Fibroblast of lung (primary cell): ENCODE data around the gene PGAP2. TPM values are rescaled to one million over a fixed set of nuclear protein-coding genes. Genes with fewer than 3 reads are reported as not detected.
A peak's percentile ranks its signal among the peaks of the same experiment; 100 is the strongest.

Experiments used
- DNase-seq, 2 donors: peaks; one replicate each; pipeline versions ENCODE4 v3.0.0 to v3.0.0-alpha.2; 2010; ENCODE audit warnings: low read depth in 2 of 2
- H2AFZ ChIP-seq: 2 replicates; pipeline ENCODE4 v1.5.1; 2012; ENCODE audit warnings: low read length, control low read depth, inconsistent platforms
- H3K27ac ChIP-seq: 2 replicates; pipeline ENCODE4 v1.5.1; 2011; ENCODE audit warnings: low read length, control low read depth; ENCODE audit not compliant: insufficient read depth
- H3K27me3 ChIP-seq: 2 replicates; pipeline ENCODE4 v1.5.1; 2011; ENCODE audit warnings: mild to moderate bottlenecking, low read length; ENCODE audit not compliant: control insufficient read depth, insufficient read depth
- H3K36me3 ChIP-seq: 2 replicates; pipeline ENCODE4 v1.5.1; 2011; ENCODE audit warnings: low read length; ENCODE audit not compliant: control insufficient read depth, insufficient read depth
- H3K4me1 ChIP-seq: 2 replicates; pipeline ENCODE4 v1.5.1; 2011; ENCODE audit warnings: low read length; ENCODE audit not compliant: control insufficient read depth, insufficient read depth; ENCODE audit errors: extremely low read depth
- H3K4me2 ChIP-seq: 2 replicates; pipeline ENCODE4 v1.5.1; 2011; ENCODE audit warnings: low read length, control low read depth; ENCODE audit not compliant: insufficient read depth; ENCODE audit errors: extremely low read depth
- H3K4me3 ChIP-seq, 4 experiments: fragments of 200-600 bp in 1 of 4; sonication (generic) in 1 of 4; replicated peaks in 1 of 4; 2 replicates each; pipeline ENCODE4 v1.5.1; 2011 to 2016; ENCODE audit warnings: low read length in 4 of 4, low read depth in 3 of 4, mild to moderate bottlenecking in 3 of 4, control low read depth in 2 of 4, inconsistent platforms in 1 of 4, mixed read lengths in 1 of 4; ENCODE audit not compliant: insufficient read depth in 1 of 4; ENCODE audit errors: control extremely low read depth in 1 of 4
- H3K79me2 ChIP-seq: 2 replicates; pipeline ENCODE4 v1.5.1; 2012; ENCODE audit warnings: mild to moderate bottlenecking, low read length, inconsistent platforms; ENCODE audit not compliant: control insufficient read depth, insufficient read depth
- H3K9ac ChIP-seq: 2 replicates; pipeline ENCODE4 v1.5.1; 2011; ENCODE audit warnings: mild to moderate bottlenecking, low read length, control low read depth; ENCODE audit not compliant: insufficient read depth
- H3K9me3 ChIP-seq: 2 replicates; pipeline ENCODE4 v1.5.1; 2012; ENCODE audit warnings: low read depth, low read length; ENCODE audit not compliant: control insufficient read depth, insufficient read depth
- H4K20me1 ChIP-seq: 2 replicates; pipeline ENCODE4 v1.5.1; 2011; ENCODE audit warnings: low read length; ENCODE audit not compliant: control insufficient read depth, insufficient read depth; ENCODE audit errors: extremely low read depth
- EZH2 ChIP-seq: IDR thresholded peaks from 2 replicates; pipeline ENCODE4 v1.5.1; 2012; ENCODE audit warnings: low read length, control low read depth, mild to moderate bottlenecking; ENCODE audit errors: missing control alignments
- polyA plus RNA-seq, 2 donors: library from polyadenylated mRNA; depleted of rRNA in 1 of 2; stranded (reverse) in 1 of 2; unstranded in 1 of 2; fragments of >200 nt; gene quantifications; 2 replicates each; pipeline ENCODE4 v1.2.1, GENCODE V29; 2011 to 2012; ENCODE audit warnings: missing spikeins in 1 of 2
- total RNA-seq: library from RNA; depleted of rRNA; stranded (reverse); fragments of >200 nt; gene quantifications from 2 replicates; pipeline ENCODE4 v1.2.1, GENCODE V29; 2014
- TF ChIP-seq, protein P1 (sequence below), 2 donors: IDR thresholded peaks in 1 of 2; conservative IDR thresholded peaks in 1 of 2; 1 replicate in 1 of 2; 2 replicates in 1 of 2; pipeline ENCODE4 v1.5.1; 2011 to 2012; ENCODE audit warnings: low read length in 2 of 2, control low read depth in 1 of 2, inconsistent platforms in 1 of 2, low read depth in 1 of 2, mild to moderate bottlenecking in 1 of 2

PGAP2 gene
- total and polyA plus RNA-seq, 2 donors (not counting 1 experiment from before 2014, with no cell fraction given): 12.4 to 12.8 TPM

GRCh38 chr11:3767536-3767935, 40.8 kb upstream of the PGAP2 start:
- Histone ChIP-seq H3K4me2 (no peak overlapping the region), H3K9ac (no peak overlapping the region), H3K36me3 (peaks cover 8% of the 10 kb centered on the region), H3K4me1 (no peaks in the 10 kb centered on the region), H3K79me2 (no peaks in the 10 kb centered on the region), H3K4me3 (no peak overlapping the region), H3K27me3 (no peaks in the 10 kb centered on the region), H4K20me1 (no peaks in the 10 kb centered on the region), H3K27ac (no peak overlapping the region), H3K9me3 (no peaks in the 10 kb centered on the region), H2AFZ (no peak overlapping the region)
- TF ChIP-seq EZH2: no peak
- TF ChIP-seq, protein P1, sequence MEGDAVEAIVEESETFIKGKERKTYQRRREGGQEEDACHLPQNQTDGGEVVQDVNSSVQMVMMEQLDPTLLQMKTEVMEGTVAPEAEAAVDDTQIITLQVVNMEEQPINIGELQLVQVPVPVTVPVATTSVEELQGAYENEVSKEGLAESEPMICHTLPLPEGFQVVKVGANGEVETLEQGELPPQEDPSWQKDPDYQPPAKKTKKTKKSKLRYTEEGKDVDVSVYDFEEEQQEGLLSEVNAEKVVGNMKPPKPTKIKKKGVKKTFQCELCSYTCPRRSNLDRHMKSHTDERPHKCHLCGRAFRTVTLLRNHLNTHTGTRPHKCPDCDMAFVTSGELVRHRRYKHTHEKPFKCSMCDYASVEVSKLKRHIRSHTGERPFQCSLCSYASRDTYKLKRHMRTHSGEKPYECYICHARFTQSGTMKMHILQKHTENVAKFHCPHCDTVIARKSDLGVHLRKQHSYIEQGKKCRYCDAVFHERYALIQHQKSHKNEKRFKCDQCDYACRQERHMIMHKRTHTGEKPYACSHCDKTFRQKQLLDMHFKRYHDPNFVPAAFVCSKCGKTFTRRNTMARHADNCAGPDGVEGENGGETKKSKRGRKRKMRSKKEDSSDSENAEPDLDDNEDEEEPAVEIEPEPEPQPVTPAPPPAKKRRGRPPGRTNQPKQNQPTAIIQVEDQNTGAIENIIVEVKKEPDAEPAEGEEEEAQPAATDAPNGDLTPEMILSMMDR (conservative IDR thresholded peaks at IDR 0.05 in 1 of 2, IDR thresholded peaks at IDR 0.05 in 1 of 2; ENCODE audit: low read depth in 1 of 2, low read length in 2 of 2): no peak
- no peak for DNase-seq

- H3K9ac ChIP-seq: no peak overlapping the region
- no peaks in the 10 kb centered on the region for H3K9me3 ChIP-seq
- no peaks in the 10 kb centered on the region for H3K27me3 ChIP-seq
- H3K79me2 ChIP-seq: no peaks in the 10 kb centered on the region
- no peak overlapping the region for H3K27ac ChIP-seq
- H2AFZ ChIP-seq: no peak overlapping the region
- no peak for DNase-seq
- H4K20me1 ChIP-seq: no peaks in the 10 kb centered on the region
- no peak for TF ChIP-seq EZH2
- TF ChIP-seq, protein P1 (conservative IDR thresholded peaks at IDR 0.05 in 1 of 2, IDR thresholded peaks at IDR 0.05 in 1 of 2; ENCODE audit: low read depth in 1 of 2, low read length in 2 of 2): no peak
- peaks cover 3% of the 10 kb centered on the region for H3K36me3 ChIP-seq
- H3K4me2 ChIP-seq: no peak overlapping the region
- no peaks in the 10 kb centered on the region for H3K4me1 ChIP-seq
- no peak overlapping the region for H3K4me3 ChIP-seq
Observed at GRCh38 chr11:3773180-3773579, 35.2 kb upstream of the PGAP2 start.

DNA sequence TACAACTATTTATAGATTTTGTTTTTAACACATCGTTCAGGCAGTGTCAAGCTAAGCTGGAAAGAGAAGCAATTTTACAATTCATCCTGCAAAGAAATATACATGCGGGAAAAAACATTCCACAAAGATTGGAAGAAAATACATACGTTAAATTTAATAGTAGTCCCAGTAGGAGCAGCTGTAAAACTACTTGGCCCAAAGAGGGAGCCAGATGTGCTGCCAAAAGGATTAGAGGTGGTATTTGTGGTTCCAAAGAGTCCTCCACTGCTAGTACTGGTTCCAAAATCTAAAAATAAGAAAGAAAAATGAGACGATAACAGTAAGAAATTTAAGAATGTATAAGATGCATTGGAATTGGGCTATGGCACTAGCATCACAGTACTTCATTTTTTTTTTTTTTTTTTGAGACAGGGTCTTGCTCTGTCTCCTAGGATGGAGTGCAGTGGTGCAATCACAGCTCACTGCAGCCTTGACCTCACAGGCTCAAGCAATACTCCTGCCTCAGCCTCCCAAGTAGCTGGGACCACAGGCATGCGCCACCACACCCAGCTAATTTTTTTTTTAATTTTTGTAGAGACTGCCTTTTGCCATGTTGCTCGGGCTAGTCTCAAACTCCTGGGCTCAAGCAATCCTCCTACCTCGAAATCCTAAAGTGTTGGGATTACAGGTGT, 32.5 kb upstream of the PGAP2 start:
- Histone ChIP-seq H3K27me3 (no peaks in the 10 kb centered on the region), H3K4me3 (no peak overlapping the region), H3K9ac (no peak overlapping the region), H2AFZ (no peak overlapping the region), H3K4me2 (no peak overlapping the region), H3K36me3 (peaks cover 9% of the 10 kb centered on the region), H3K9me3 (no peaks in the 10 kb centered on the region), H4K20me1 (no peaks in the 10 kb centered on the region), H3K27ac (no peak overlapping the region), H3K4me1 (no peaks in the 10 kb centered on the region), H3K79me2 (peaks cover 16% of the 10 kb centered on the region)
- DNase-seq: peak in 1 of 2 donors; percentile 42
- no peak for TF ChIP-seq EZH2
- TF ChIP-seq, protein P1 (conservative IDR thresholded peaks at IDR 0.05 in 1 of 2, IDR thresholded peaks at IDR 0.05 in 1 of 2; ENCODE audit: low read depth in 1 of 2, low read length in 2 of 2): peak in 1 of 2 donors; percentile 27
